ENCODE measurements around the gene TMEM54.

The TMEM54 gene

GRCh38 chr1:32868806-32869455 is 32.3 kb downstream of the TMEM54 start:
- no peaks in the 10 kb centered on the region for H3K79me2 ChIP-seq (ENCODE audit: insufficient read depth, low read length)
- no peak overlapping the region for H3K4me3 ChIP-seq (ENCODE audit: low read depth, low read length, poor library complexity, severe bottlenecking)
- no peaks in the 10 kb centered on the region for H3K27me3 ChIP-seq (ENCODE audit: insufficient read depth, low read length)
- no peak overlapping the region for H3K9ac ChIP-seq (ENCODE audit: low read length)
- H3K4me1 ChIP-seq (ENCODE audit: insufficient read depth, low read length, severe bottlenecking), result peaks cover 7% of the 10 kb centered on the region
- H3K9me3 ChIP-seq (ENCODE audit: low read length), result no peaks in the 10 kb centered on the region
- no peaks in the 10 kb centered on the region for H3K9me2 ChIP-seq (ENCODE audit: low read depth, low read length)
- no peaks in the 10 kb centered on the region for H3F3A ChIP-seq (ENCODE audit: insufficient read depth, low read length)
- no peaks in the 10 kb centered on the region for H3K36me3 ChIP-seq (ENCODE audit: insufficient read depth, low read length)
- H4K20me1 ChIP-seq (ENCODE audit: insufficient read depth, low read length), result no peaks in the 10 kb centered on the region
- H2AFZ ChIP-seq (ENCODE audit: low read length), result no peak overlapping the region
- TF ChIP-seq EZH2 (IDR thresholded peaks at IDR 0.05; ENCODE audit: borderline replicate concordance, low read length) (no peak), CTCF (IDR thresholded peaks at IDR 0.05; ENCODE audit: low read length) (no peak)
- H3K27ac ChIP-seq (ENCODE audit: low read depth, low read length, poor library complexity, severe bottlenecking), result no peak overlapping the region
- H3K4me2 ChIP-seq (ENCODE audit: low read length), result no peak overlapping the region

GRCh38 chr1:32868085-32868484 is 33.1 kb downstream of the TMEM54 start:
- Histone ChIP-seq H3F3A (ENCODE audit: insufficient read depth, low read length) (no peaks in the 10 kb centered on the region), H3K27ac (ENCODE audit: low read depth, low read length, poor library complexity, severe bottlenecking) (no peak overlapping the region), H3K9me2 (ENCODE audit: low read depth, low read length) (no peaks in the 10 kb centered on the region), H3K9ac (ENCODE audit: low read length) (no peak overlapping the region), H3K27me3 (ENCODE audit: insufficient read depth, low read length) (no peaks in the 10 kb centered on the region), H3K9me3 (ENCODE audit: low read length) (no peaks in the 10 kb centered on the region), H2AFZ (ENCODE audit: low read length) (no peak overlapping the region), H3K4me1 (ENCODE audit: insufficient read depth, low read length, severe bottlenecking) (peaks cover 7% of the 10 kb centered on the region), H3K4me3 (ENCODE audit: low read depth, low read length, poor library complexity, severe bottlenecking) (no peak overlapping the region), H3K4me2 (ENCODE audit: low read length) (no peak overlapping the region), H4K20me1 (ENCODE audit: insufficient read depth, low read length) (no peaks in the 10 kb centered on the region), H3K36me3 (ENCODE audit: insufficient read depth, low read length) (peaks cover under 1% of the 10 kb centered on the region; the same call in 1 of the 2 replicates), H3K79me2 (ENCODE audit: insufficient read depth, low read length) (no peaks in the 10 kb centered on the region)
- TF ChIP-seq CTCF (IDR thresholded peaks at IDR 0.05; ENCODE audit: low read length), result no peak
- no peak for TF ChIP-seq EZH2 (IDR thresholded peaks at IDR 0.05; ENCODE audit: borderline replicate concordance, low read length)

- no peaks in the 10 kb centered on the region for H3K27me3 ChIP-seq (ENCODE audit: insufficient read depth, low read length)
- H3K9me3 ChIP-seq (ENCODE audit: low read length), result no peaks in the 10 kb centered on the region
- no peaks in the 10 kb centered on the region for H3K9me2 ChIP-seq (ENCODE audit: low read depth, low read length)
- H3K79me2 ChIP-seq (ENCODE audit: insufficient read depth, low read length), result no peaks in the 10 kb centered on the region
- peaks cover 4% of the 10 kb centered on the region; the same call in 1 of the 2 replicates for H3K36me3 ChIP-seq (ENCODE audit: insufficient read depth, low read length)
- no peaks in the 10 kb centered on the region for H4K20me1 ChIP-seq (ENCODE audit: insufficient read depth, low read length)
- H3F3A ChIP-seq (ENCODE audit: insufficient read depth, low read length), result no peaks in the 10 kb centered on the region
- peaks cover 6% of the 10 kb centered on the region for H3K4me1 ChIP-seq (ENCODE audit: insufficient read depth, low read length, severe bottlenecking)
- no peak overlapping the region for H3K9ac ChIP-seq (ENCODE audit: low read length)
- no peak overlapping the region for H2AFZ ChIP-seq (ENCODE audit: low read length)
- no peak overlapping the region for H3K4me2 ChIP-seq (ENCODE audit: low read length)
- no peak overlapping the region for H3K4me3 ChIP-seq (ENCODE audit: low read depth, low read length, poor library complexity, severe bottlenecking)
- H3K27ac ChIP-seq (ENCODE audit: low read depth, low read length, poor library complexity, severe bottlenecking), result no peak overlapping the region
- no peak for TF ChIP-seq CTCF (IDR thresholded peaks at IDR 0.05; ENCODE audit: low read length)
- no peak for TF ChIP-seq EZH2 (IDR thresholded peaks at IDR 0.05; ENCODE audit: borderline replicate concordance, low read length)
Observed at GRCh38 chr1:32867671-32868070, 33.5 kb downstream of the TMEM54 start.

All from OCI-LY1 (cell line).